Activated CD4-positive, alpha-beta T cell treated with anti-CD3 and anti-CD28 coated beads, Interleukin-2, amount 10 ng/mL, durations not matched to agents 24 days and 14 days (primary cell): ENCODE data around the gene TTC32. TPM values are rescaled to one million over a fixed set of nuclear protein-coding genes. Genes with fewer than 3 reads are reported as not detected.

Experiments used
- DNase-seq: peaks from one replicate; pipeline ENCODE4 v3.0.0; 2022
- H3K27ac Mint-ChIP-seq: one replicate; pipeline ENCODE4 v1.8.0; 2022; ENCODE audit warnings: mild to moderate bottlenecking, mixed read lengths
- H3K27me3 Mint-ChIP-seq: one replicate; pipeline ENCODE4 v1.8.0; 2022; ENCODE audit warnings: mixed read lengths
- H3K36me3 Mint-ChIP-seq: one replicate; pipeline ENCODE4 v1.8.0; 2022; ENCODE audit warnings: low read depth, mild to moderate bottlenecking, mixed read lengths
- H3K4me1 Mint-ChIP-seq: one replicate; pipeline ENCODE4 v1.8.0; 2021; ENCODE audit warnings: mixed read lengths
- H3K4me3 Mint-ChIP-seq: one replicate; pipeline ENCODE4 v1.8.0; 2022; ENCODE audit warnings: mild to moderate bottlenecking, moderate library complexity, mixed read lengths
- H3K9me3 Mint-ChIP-seq: one replicate; pipeline ENCODE4 v1.8.0; 2021; ENCODE audit warnings: mixed read lengths
- intact Hi-C: fragments of 100-400 bp; cut with micrococcal nuclease; formaldehyde crosslinking; loops from one replicate; pipeline ENCODE4 v1.15.1; 2023
- total RNA-seq: library from RNA; stranded (reverse); gene quantifications from 2 replicates; pipeline ENCODE4 v1.2.3, GENCODE V29; 2022

TTC32 gene
- total RNA-seq, 1 donor from 2014 or later, result 10.5 TPM

DNA sequence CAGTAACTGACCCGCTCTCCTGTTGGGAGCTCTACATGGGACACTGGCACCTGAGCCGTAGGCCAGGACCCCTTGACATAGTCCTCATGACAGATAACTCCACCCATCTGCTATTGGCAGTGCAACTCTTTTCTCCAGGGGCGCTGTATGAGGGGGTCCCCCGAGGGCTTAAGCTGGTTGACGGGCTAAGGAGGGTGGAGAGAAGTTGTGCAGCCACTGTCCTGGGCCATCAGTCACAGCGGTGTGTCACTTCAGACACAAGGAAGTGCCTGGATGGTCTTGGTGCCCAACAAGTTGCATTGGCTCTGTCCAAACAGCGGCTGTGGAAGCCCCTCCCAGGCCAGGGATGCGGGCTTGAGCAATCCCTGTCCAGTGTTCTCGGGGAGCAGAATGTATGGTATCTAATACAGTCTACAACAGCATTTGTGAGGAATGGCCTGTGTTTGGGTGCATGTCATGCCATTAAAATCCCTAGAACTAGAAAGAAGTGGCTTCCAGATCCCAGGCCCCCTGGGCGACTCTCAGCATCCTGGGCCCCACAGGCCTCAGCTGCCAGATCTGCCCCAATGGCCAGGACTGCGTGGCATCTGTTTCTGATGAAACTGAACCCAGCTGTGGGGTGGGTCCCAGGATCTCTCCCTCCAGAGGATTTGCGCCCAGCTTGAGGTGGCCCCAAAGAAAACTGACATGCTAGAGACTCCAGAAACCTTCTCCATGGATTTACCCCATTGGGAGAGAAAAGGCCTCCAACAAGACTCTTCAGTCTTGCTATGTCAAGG is 23.3 kb downstream of the TTC32 start:
- Mint-ChIP-seq H3K4me3 (no peak overlapping the region), H3K27ac (no peak overlapping the region), H3K27me3 (no peaks in the 10 kb centered on the region), H3K9me3 (no peaks in the 10 kb centered on the region), H3K4me1 (no peaks in the 10 kb centered on the region), H3K36me3 (peaks cover 12% of the 10 kb centered on the region)
- intact Hi-C loops, result no loop called here
- no peak for DNase-seq

DNA sequence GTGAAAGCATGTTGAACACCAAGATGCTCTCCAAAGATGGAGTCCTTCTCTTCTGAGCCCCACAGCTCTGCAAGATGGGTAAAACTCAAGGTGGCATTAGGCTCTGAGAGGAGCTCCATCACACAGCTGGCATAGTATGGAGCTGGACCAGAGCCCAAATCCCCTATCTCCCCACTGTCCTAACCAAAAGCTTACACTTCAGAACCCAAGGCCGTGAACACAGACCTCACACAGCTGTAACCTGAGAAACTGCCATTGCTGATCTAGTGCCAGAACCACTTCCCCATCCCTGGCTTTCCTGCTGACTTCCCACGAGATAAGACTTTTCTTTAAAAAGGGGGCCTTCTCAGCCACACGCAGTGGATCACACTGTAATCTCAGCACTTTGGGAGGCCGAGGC is 25.0 kb downstream of the TTC32 start:
- DNase-seq, result no peak
- Mint-ChIP-seq H3K27ac (no peak overlapping the region), H3K27me3 (no peaks in the 10 kb centered on the region), H3K9me3 (no peaks in the 10 kb centered on the region), H3K36me3 (peaks cover 18% of the 10 kb centered on the region), H3K4me3 (no peak overlapping the region), H3K4me1 (no peaks in the 10 kb centered on the region)
- intact Hi-C loops, result no loop called here

DNA sequence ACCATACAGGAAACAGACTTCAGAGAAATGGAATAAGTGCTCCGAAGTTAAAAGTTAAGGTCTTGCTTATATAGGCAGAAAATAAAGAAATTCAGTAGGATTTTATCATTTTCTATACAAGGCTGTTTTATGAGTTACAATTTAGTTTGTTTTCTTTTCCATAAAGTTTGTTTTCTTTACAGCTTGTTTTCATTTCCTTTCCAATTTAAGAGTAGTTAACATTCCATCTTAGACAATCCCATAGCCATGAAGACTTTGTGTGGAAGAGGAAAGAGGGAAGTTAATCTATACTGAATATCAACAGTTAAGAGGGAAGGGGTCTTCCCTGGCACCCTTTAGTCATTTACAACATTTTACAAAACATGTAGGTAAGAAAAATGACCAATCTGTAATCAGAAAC is 26.5 kb downstream of the TTC32 start:
- no peaks in the 10 kb centered on the region for H3K27me3 Mint-ChIP-seq
- no peak overlapping the region for H3K27ac Mint-ChIP-seq
- peaks cover 18% of the 10 kb centered on the region for H3K36me3 Mint-ChIP-seq
- H3K4me1 Mint-ChIP-seq, result no peaks in the 10 kb centered on the region
- no peak for DNase-seq
- no peaks in the 10 kb centered on the region for H3K9me3 Mint-ChIP-seq
- intact Hi-C loops, result no loop called here
- no peak overlapping the region for H3K4me3 Mint-ChIP-seq

GRCh38 chr2:19874726-19875125 is 27.1 kb downstream of the TTC32 start:
- no peak for DNase-seq
- Mint-ChIP-seq H3K36me3 (peaks cover 14% of the 10 kb centered on the region), H3K4me3 (no peak overlapping the region), H3K9me3 (no peaks in the 10 kb centered on the region), H3K27ac (no peak overlapping the region), H3K27me3 (no peaks in the 10 kb centered on the region), H3K4me1 (peaks cover 2% of the 10 kb centered on the region)
- intact Hi-C loops, result no loop called here

- Mint-ChIP-seq H3K27ac (no peak overlapping the region), H3K4me1 (peaks cover 17% of the 10 kb centered on the region), H3K27me3 (no peaks in the 10 kb centered on the region), H3K9me3 (no peaks in the 10 kb centered on the region), H3K36me3 (peaks cover 14% of the 10 kb centered on the region), H3K4me3 (no peak overlapping the region)
- DNase-seq, result no peak
- intact Hi-C loops, result no loop called here
Measured at GRCh38 chr2:19873014-19873413, 28.8 kb downstream of the TTC32 start.

- no peak for DNase-seq
- no peaks in the 10 kb centered on the region for H3K9me3 Mint-ChIP-seq
- peaks cover 14% of the 10 kb centered on the region for H3K36me3 Mint-ChIP-seq
- no peak overlapping the region for H3K4me3 Mint-ChIP-seq
- intact Hi-C loops, result no loop called here
- no peak overlapping the region for H3K27ac Mint-ChIP-seq
- no peaks in the 10 kb centered on the region for H3K27me3 Mint-ChIP-seq
- peaks cover 23% of the 10 kb centered on the region for H3K4me1 Mint-ChIP-seq
Measured at GRCh38 chr2:19872302-19872701, 29.5 kb downstream of the TTC32 start.

GRCh38 chr2:19871836-19872235 is 29.9 kb downstream of the TTC32 start:
- peaks cover 23% of the 10 kb centered on the region for H3K4me1 Mint-ChIP-seq
- H3K27me3 Mint-ChIP-seq, result no peaks in the 10 kb centered on the region
- H3K36me3 Mint-ChIP-seq, result peaks cover 14% of the 10 kb centered on the region
- no peaks in the 10 kb centered on the region for H3K9me3 Mint-ChIP-seq
- DNase-seq, result no peak
- no peak overlapping the region for H3K4me3 Mint-ChIP-seq
- intact Hi-C loops, result no loop called here
- H3K27ac Mint-ChIP-seq, result no peak overlapping the region

DNA sequence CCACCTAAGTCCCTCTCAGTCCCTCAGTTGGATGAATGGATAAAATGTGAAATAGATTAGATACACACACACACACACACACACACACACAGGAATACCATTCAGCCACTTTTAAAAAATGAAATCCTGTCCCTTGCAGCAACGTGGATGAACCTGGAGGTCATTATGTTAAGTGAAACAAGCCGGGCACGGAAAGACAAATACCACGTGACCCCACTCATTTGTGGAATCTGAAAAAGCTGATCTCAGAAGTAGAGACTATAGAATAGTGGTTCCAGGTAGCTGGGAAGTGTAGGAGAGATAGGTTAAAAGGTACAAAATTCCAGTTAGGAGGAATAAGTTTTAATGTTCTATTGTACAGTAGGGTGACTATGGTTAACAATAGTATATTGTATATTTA is 31.0 kb downstream of the TTC32 start:
- peaks cover 9% of the 10 kb centered on the region for H3K36me3 Mint-ChIP-seq
- no peaks in the 10 kb centered on the region for H3K9me3 Mint-ChIP-seq
- intact Hi-C loops, result no loop called here
- H3K4me1 Mint-ChIP-seq, result peaks cover 23% of the 10 kb centered on the region
- no peak for DNase-seq
- H3K27ac Mint-ChIP-seq, result no peak overlapping the region
- H3K27me3 Mint-ChIP-seq, result no peaks in the 10 kb centered on the region
- H3K4me3 Mint-ChIP-seq, result no peak overlapping the region

GRCh38 chr2:19868701-19869580 is 32.8 kb downstream of the TTC32 start:
- Mint-ChIP-seq H3K36me3 (peaks cover 7% of the 10 kb centered on the region), H3K4me1 (peaks cover 34% of the 10 kb centered on the region), H3K27me3 (no peaks in the 10 kb centered on the region), H3K9me3 (no peaks in the 10 kb centered on the region), H3K4me3 (peak overlapping the region; percentile 91), H3K27ac (peak overlapping the region; percentile 81)
- intact Hi-C loops, result loop anchor here (2.0 kb wide), 1 partner anchor 34 kb away; no protein-coding TSS in a partner anchor
- DNase-seq, result peak; percentile 87

- H3K27me3 Mint-ChIP-seq, result no peaks in the 10 kb centered on the region
- no peak overlapping the region for H3K27ac Mint-ChIP-seq
- H3K4me3 Mint-ChIP-seq, result peak overlapping the region; percentile 91
- H3K9me3 Mint-ChIP-seq, result no peaks in the 10 kb centered on the region
- DNase-seq, result no peak
- peaks cover 34% of the 10 kb centered on the region for H3K4me1 Mint-ChIP-seq
- peaks cover 7% of the 10 kb centered on the region for H3K36me3 Mint-ChIP-seq
- intact Hi-C loops, result loop anchor here (2.0 kb wide), 1 partner anchor 35 kb away; no protein-coding TSS in a partner anchor
Measured at GRCh38 chr2:19868224-19868623, 33.6 kb downstream of the TTC32 start.

- no peak overlapping the region for H3K4me3 Mint-ChIP-seq
- no peak overlapping the region for H3K27ac Mint-ChIP-seq
- no peaks in the 10 kb centered on the region for H3K9me3 Mint-ChIP-seq
- intact Hi-C loops, result no loop called here
- H3K4me1 Mint-ChIP-seq, result peaks cover 37% of the 10 kb centered on the region
- no peaks in the 10 kb centered on the region for H3K36me3 Mint-ChIP-seq
- DNase-seq, result no peak
- H3K27me3 Mint-ChIP-seq, result peaks cover 5% of the 10 kb centered on the region
Measured at GRCh38 chr2:19866771-19867170, 35.0 kb downstream of the TTC32 start.

DNA sequence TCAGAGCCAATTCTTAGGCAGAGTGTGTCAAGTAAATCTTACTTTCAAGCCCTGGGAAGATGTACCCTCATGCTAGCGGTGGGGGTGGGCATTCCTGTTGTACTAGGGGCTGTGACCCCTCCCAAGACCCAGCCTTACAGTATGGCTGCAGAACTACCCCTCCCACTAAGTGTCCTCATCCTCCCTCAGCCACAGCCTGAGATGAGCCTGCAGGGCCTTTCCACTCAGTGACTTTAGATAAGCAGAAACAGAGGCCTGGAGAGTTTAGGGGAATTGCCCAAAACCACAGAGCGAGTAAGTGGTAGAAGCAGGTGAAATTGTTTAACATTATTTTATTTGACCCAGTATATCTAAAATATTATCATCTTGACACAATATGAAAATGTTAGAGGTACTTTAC is 36.6 kb downstream of the TTC32 start:
- intact Hi-C loops, result no loop called here
- H3K36me3 Mint-ChIP-seq, result no peaks in the 10 kb centered on the region
- no peak for DNase-seq
- no peak overlapping the region for H3K4me3 Mint-ChIP-seq
- peaks cover 37% of the 10 kb centered on the region for H3K4me1 Mint-ChIP-seq
- peak overlapping the region; percentile 10 for H3K27ac Mint-ChIP-seq
- H3K27me3 Mint-ChIP-seq, result peaks cover 5% of the 10 kb centered on the region
- H3K9me3 Mint-ChIP-seq, result no peaks in the 10 kb centered on the region

DNA sequence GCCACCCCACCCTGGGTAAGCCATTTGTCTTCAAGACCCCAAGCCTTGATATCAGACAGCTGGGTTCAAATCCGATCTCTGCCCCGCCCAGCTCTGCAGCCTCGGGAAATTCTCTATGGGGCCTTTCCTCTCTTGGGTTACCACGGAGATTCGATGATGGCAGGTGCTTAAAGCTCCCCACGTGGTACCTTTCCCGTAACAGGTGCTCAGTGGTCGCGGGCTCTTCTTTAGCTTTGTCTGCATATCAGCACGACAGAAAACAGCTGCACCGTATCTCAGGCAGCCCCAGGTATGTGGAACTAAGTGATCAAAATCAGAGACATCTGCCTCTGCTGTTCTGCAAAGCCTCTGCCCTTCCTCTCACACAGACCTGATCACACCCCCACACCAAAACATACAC is 37.4 kb downstream of the TTC32 start:
- H3K36me3 Mint-ChIP-seq, result no peaks in the 10 kb centered on the region
- peaks cover 31% of the 10 kb centered on the region for H3K4me1 Mint-ChIP-seq
- intact Hi-C loops, result loop anchor here (5.0 kb wide), 3 partner anchors 502 to 1477 kb away; no protein-coding TSS in a partner anchor
- H3K9me3 Mint-ChIP-seq, result no peaks in the 10 kb centered on the region
- H3K27ac Mint-ChIP-seq, result no peak overlapping the region
- DNase-seq, result no peak
- no peak overlapping the region for H3K4me3 Mint-ChIP-seq
- H3K27me3 Mint-ChIP-seq, result peaks cover 5% of the 10 kb centered on the region
